WTC11 (cell line): ENCODE results near the gene MEIS1. TPM values are rescaled to one million over a fixed set of nuclear protein-coding genes. Genes with fewer than 3 reads are reported as not detected.
A peak's percentile ranks its signal among the peaks of the same experiment; 100 is the strongest.

Source experiments
- ATAC-seq: fragments of 200-7000 bp; cut with Tn5 transposase; 2 replicates; pipeline ENCODE4 v1.10.0; 2021; ENCODE audit warnings: mild to moderate bottlenecking, moderate library complexity
- CTCF ChIA-PET: fragments of 300-600 bp; sonication (Branson Sonifier 250); formaldehyde crosslinking; loops from one replicate; lab custom pipeline; 2021; ENCODE audit warnings: antibody characterized with exemption; lab: Charles Lee
- POLR2A ChIA-PET: fragments of 350-600 bp; sonication (Branson Sonifier 250); formaldehyde crosslinking; loops from one replicate; lab custom pipeline; 2021; ENCODE audit warnings: antibody characterized with exemption; lab: Charles Lee
- DNase-seq: peaks from one replicate; pipeline ENCODE4 v3.0.0; 2021; ENCODE audit warnings: low spot score
- H3K27ac Mint-ChIP-seq: 2 replicates; pipeline ENCODE4 v1.8.0; 2021; ENCODE audit warnings: mixed read lengths
- H3K27me3 Mint-ChIP-seq: 2 replicates; pipeline ENCODE4 v1.8.0; 2021; ENCODE audit warnings: low read depth, mild to moderate bottlenecking, moderate library complexity, mixed read lengths
- H3K36me3 Mint-ChIP-seq: 2 replicates; pipeline ENCODE4 v1.8.0; 2021; ENCODE audit warnings: mixed read lengths
- H3K4me1 Mint-ChIP-seq: 2 replicates; pipeline ENCODE4 v1.8.0; 2022; ENCODE audit warnings: mixed read lengths
- H3K4me3 Mint-ChIP-seq: 2 replicates; pipeline ENCODE4 v1.8.0; 2021; ENCODE audit warnings: mild to moderate bottlenecking, moderate library complexity, mixed read lengths
- H3K9me3 Mint-ChIP-seq: 2 replicates; pipeline ENCODE4 v1.8.0; 2021; ENCODE audit warnings: mixed read lengths
- AR ChIP-seq: fragments of 250-450 bp; sonication (Bioruptor Pico); IDR thresholded peaks from 2 replicates; pipeline ENCODE4 v1.9.0; 2021; ENCODE audit warnings: mild to moderate bottlenecking
- ATF1 ChIP-seq: sonication (generic); formaldehyde crosslinking; IDR thresholded peaks from 2 replicates; pipeline ENCODE4 v1.8.1; 2023; ENCODE audit warnings: mild to moderate bottlenecking, moderate library complexity, missing genetic modification reagents
- ATF2 ChIP-seq: sonication (generic); formaldehyde crosslinking; IDR thresholded peaks from 2 replicates; pipeline ENCODE4 v1.8.1; 2022; ENCODE audit warnings: low read depth, missing genetic modification reagents, borderline replicate concordance
- EMX1 ChIP-seq: fragments of 250-450 bp; sonication (Bioruptor Pico); IDR thresholded peaks from 2 replicates; pipeline ENCODE4 v1.8.0; 2021; ENCODE audit warnings: mild to moderate bottlenecking
- FOXK1 ChIP-seq: sonication (generic); formaldehyde crosslinking; IDR thresholded peaks from 2 replicates; pipeline ENCODE4 v1.8.0; 2022; ENCODE audit warnings: mild to moderate bottlenecking, moderate library complexity, missing genetic modification reagents
- KAT7 ChIP-seq: sonication (generic); formaldehyde crosslinking; IDR thresholded peaks from 2 replicates; pipeline ENCODE4 v1.8.1; 2023; ENCODE audit warnings: missing genetic modification reagents, mild to moderate bottlenecking, borderline replicate concordance
- MYBL2 ChIP-seq: sonication (generic); formaldehyde crosslinking; IDR thresholded peaks from 2 replicates; pipeline ENCODE4 v1.8.1; 2023; ENCODE audit warnings: mild to moderate bottlenecking, moderate library complexity, missing genetic modification reagents
- NR3C1 ChIP-seq: sonication (generic); formaldehyde crosslinking; conservative IDR thresholded peaks from 2 replicates; pipeline ENCODE4 v1.8.1; 2023; ENCODE audit warnings: low read depth, mild to moderate bottlenecking, missing genetic modification reagents
- TEAD1 ChIP-seq: sonication (generic); formaldehyde crosslinking; IDR thresholded peaks from 2 replicates; pipeline ENCODE4 v1.8.0; 2022; ENCODE audit warnings: mild to moderate bottlenecking, missing genetic modification reagents
- ZNF121 ChIP-seq: sonication (generic); formaldehyde crosslinking; IDR thresholded peaks from 2 replicates; pipeline ENCODE4 v1.8.0; 2023; ENCODE audit warnings: missing genetic modification reagents
- ZNF219 ChIP-seq: sonication (generic); formaldehyde crosslinking; IDR thresholded peaks from 2 replicates; pipeline ENCODE4 v1.8.0; 2023; ENCODE audit warnings: missing genetic modification reagents, mild to moderate bottlenecking, borderline replicate concordance
- ZNF396 ChIP-seq: fragments of 250-450 bp; sonication (Bioruptor Pico); IDR thresholded peaks from 2 replicates; pipeline ENCODE4 v1.8.0; 2021; ENCODE audit warnings: mild to moderate bottlenecking, moderate library complexity, borderline replicate concordance
- ZNF671 ChIP-seq: fragments of 250-450 bp; sonication (Bioruptor Pico); IDR thresholded peaks from 2 replicates; pipeline ENCODE4 v1.8.0; 2021; ENCODE audit warnings: mild to moderate bottlenecking
- total RNA-seq: library from RNA; stranded (reverse); gene quantifications from 3 replicates; pipeline ENCODE4 v1.2.3, GENCODE V29; 2021
- TF ChIP-seq, protein P1 (sequence below): sonication (generic); formaldehyde crosslinking; IDR thresholded peaks from 2 replicates; pipeline ENCODE4 v1.8.0; 2022; ENCODE audit warnings: missing genetic modification reagents
- TF ChIP-seq, protein P2 (sequence below): fragments of 250-450 bp; sonication (Bioruptor Pico); IDR thresholded peaks from 2 replicates; pipeline ENCODE4 v1.9.0; 2021; ENCODE audit warnings: mild to moderate bottlenecking, borderline replicate concordance
- TF ChIP-seq, protein P3 (sequence below): sonication (generic); formaldehyde crosslinking; IDR thresholded peaks from 2 replicates; pipeline ENCODE4 v1.8.0; 2023; ENCODE audit warnings: mild to moderate bottlenecking, missing genetic modification reagents

The MEIS1 gene
- total RNA-seq, 1 experiment from 2014 or later: 0.48 TPM

DNA sequence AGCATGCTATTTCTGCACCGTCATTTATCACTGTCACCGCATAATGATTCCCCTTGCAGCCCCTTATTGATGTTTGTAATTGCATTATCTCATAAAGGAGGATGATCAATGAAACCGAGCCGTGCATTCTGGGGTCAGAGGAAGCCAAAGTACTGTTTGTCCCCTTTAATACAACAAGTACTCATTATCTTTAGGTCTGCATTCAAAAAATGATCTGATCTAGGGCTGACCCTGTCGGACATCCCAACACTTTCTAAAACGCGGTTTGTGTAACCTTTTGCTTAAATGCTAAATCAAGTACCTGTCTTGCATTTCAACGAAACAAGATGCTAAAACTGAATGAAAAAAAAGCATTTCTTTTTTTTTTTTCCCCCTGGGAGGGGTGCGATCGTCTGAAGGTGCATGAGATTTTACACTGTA is 143.8 kb downstream of the MEIS1 start:
- CTCF ChIA-PET: no interaction called here
- H3K9me3 Mint-ChIP-seq: no peaks in the 10 kb centered on the region
- peaks cover 5% of the 10 kb centered on the region; the same call in 1 of the 2 replicates for H3K27me3 Mint-ChIP-seq
- H3K27ac Mint-ChIP-seq: no peak overlapping the region
- DNase-seq (no peak), ATAC-seq (no peak)
- no peaks in the 10 kb centered on the region for H3K36me3 Mint-ChIP-seq
- TF ChIP-seq ATF1 (CRISPR knock-in tag) (no peak), ZNF219 (CRISPR knock-in tag) (no peak), ZNF671 (CRISPR knock-in tag) (no peak), ZNF396 (CRISPR knock-in tag) (no peak), MYBL2 (CRISPR knock-in tag) (no peak)
- TF ChIP-seq, protein P1, sequence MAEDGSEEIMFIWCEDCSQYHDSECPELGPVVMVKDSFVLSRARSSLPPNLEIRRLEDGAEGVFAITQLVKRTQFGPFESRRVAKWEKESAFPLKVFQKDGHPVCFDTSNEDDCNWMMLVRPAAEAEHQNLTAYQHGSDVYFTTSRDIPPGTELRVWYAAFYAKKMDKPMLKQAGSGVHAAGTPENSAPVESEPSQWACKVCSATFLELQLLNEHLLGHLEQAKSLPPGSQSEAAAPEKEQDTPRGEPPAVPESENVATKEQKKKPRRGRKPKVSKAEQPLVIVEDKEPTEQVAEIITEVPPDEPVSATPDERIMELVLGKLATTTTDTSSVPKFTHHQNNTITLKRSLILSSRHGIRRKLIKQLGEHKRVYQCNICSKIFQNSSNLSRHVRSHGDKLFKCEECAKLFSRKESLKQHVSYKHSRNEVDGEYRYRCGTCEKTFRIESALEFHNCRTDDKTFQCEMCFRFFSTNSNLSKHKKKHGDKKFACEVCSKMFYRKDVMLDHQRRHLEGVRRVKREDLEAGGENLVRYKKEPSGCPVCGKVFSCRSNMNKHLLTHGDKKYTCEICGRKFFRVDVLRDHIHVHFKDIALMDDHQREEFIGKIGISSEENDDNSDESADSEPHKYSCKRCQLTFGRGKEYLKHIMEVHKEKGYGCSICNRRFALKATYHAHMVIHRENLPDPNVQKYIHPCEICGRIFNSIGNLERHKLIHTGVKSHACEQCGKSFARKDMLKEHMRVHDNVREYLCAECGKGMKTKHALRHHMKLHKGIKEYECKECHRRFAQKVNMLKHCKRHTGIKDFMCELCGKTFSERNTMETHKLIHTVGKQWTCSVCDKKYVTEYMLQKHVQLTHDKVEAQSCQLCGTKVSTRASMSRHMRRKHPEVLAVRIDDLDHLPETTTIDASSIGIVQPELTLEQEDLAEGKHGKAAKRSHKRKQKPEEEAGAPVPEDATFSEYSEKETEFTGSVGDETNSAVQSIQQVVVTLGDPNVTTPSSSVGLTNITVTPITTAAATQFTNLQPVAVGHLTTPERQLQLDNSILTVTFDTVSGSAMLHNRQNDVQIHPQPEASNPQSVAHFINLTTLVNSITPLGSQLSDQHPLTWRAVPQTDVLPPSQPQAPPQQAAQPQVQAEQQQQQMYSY: no peak
- POLR2A ChIA-PET: no interaction called here
- H3K4me3 Mint-ChIP-seq: peak overlapping the region; percentile 75
- H3K4me1 Mint-ChIP-seq: peaks cover 41% of the 10 kb centered on the region

DNA sequence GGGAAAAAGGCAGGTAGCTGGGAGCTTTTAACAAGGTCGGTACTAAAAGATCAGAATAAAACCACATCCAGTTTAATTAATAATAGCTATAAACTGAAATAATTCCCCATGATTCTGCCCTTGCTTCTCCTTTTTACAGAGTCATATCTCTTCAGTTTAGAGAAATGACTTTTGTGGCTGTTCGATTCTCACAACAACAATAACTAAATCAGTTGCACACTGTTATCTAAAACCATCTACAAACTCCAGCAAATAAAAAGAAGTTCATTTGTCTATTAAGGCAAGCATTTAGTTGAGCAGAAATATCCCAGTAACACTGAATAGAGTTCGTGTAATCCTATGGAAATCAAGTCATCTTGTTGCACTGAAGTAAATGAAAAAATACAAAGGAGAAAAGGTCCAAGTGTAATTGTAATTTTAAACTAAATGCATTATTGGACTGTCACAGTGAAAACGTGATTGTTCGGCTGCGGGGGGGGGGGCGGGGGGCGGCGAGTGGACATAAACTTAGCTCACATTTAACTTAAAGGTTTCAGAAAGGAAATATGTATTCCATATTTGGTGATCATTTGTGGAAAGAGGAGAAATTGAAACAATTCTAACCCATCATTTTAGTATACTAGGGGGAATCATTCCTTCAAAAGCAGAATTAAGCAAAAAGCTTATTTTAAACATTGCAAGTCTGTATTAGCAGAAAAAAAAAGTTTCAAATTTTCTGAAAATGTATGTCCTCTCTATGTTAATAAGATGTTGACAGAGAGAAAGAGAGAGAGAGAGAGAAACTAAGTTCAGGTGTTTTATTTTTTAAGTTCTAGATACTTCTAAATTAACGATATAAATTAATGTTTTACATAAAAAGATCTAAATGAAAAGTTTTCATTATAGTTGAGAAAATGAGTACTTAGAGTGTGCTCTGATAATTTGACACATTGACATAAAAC is 144.5 kb downstream of the MEIS1 start:
- ChIA-PET POLR2A (interaction anchor here (0.6 kb wide), 1 partner anchor 65 kb away, joined by 3 read pairs; no protein-coding TSS in a partner anchor), CTCF (no interaction called here)
- DNase-seq (no peak), ATAC-seq (no peak)
- Mint-ChIP-seq H3K27ac (no peak overlapping the region), H3K27me3 (peaks cover 5% of the 10 kb centered on the region; the same call in 1 of the 2 replicates), H3K36me3 (no peaks in the 10 kb centered on the region), H3K9me3 (no peaks in the 10 kb centered on the region), H3K4me1 (peaks cover 38% of the 10 kb centered on the region), H3K4me3 (peak overlapping the region; percentile 9; the same call in 1 of the 2 replicates)
- TF ChIP-seq ZNF671 (CRISPR knock-in tag) (no peak), ATF2 (CRISPR knock-in tag) (no peak), KAT7 (CRISPR knock-in tag) (no peak), TEAD1 (CRISPR knock-in tag) (no peak), AR (CRISPR knock-in tag) (no peak), MYBL2 (CRISPR knock-in tag) (no peak), NR3C1 (no peak), FOXK1 (CRISPR knock-in tag) (no peak), ZNF121 (no peak), EMX1 (no peak)
- TF ChIP-seq, protein P2, sequence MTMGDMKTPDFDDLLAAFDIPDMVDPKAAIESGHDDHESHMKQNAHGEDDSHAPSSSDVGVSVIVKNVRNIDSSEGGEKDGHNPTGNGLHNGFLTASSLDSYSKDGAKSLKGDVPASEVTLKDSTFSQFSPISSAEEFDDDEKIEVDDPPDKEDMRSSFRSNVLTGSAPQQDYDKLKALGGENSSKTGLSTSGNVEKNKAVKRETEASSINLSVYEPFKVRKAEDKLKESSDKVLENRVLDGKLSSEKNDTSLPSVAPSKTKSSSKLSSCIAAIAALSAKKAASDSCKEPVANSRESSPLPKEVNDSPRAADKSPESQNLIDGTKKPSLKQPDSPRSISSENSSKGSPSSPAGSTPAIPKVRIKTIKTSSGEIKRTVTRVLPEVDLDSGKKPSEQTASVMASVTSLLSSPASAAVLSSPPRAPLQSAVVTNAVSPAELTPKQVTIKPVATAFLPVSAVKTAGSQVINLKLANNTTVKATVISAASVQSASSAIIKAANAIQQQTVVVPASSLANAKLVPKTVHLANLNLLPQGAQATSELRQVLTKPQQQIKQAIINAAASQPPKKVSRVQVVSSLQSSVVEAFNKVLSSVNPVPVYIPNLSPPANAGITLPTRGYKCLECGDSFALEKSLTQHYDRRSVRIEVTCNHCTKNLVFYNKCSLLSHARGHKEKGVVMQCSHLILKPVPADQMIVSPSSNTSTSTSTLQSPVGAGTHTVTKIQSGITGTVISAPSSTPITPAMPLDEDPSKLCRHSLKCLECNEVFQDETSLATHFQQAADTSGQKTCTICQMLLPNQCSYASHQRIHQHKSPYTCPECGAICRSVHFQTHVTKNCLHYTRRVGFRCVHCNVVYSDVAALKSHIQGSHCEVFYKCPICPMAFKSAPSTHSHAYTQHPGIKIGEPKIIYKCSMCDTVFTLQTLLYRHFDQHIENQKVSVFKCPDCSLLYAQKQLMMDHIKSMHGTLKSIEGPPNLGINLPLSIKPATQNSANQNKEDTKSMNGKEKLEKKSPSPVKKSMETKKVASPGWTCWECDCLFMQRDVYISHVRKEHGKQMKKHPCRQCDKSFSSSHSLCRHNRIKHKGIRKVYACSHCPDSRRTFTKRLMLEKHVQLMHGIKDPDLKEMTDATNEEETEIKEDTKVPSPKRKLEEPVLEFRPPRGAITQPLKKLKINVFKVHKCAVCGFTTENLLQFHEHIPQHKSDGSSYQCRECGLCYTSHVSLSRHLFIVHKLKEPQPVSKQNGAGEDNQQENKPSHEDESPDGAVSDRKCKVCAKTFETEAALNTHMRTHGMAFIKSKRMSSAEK: no peak
- TF ChIP-seq, protein P3, sequence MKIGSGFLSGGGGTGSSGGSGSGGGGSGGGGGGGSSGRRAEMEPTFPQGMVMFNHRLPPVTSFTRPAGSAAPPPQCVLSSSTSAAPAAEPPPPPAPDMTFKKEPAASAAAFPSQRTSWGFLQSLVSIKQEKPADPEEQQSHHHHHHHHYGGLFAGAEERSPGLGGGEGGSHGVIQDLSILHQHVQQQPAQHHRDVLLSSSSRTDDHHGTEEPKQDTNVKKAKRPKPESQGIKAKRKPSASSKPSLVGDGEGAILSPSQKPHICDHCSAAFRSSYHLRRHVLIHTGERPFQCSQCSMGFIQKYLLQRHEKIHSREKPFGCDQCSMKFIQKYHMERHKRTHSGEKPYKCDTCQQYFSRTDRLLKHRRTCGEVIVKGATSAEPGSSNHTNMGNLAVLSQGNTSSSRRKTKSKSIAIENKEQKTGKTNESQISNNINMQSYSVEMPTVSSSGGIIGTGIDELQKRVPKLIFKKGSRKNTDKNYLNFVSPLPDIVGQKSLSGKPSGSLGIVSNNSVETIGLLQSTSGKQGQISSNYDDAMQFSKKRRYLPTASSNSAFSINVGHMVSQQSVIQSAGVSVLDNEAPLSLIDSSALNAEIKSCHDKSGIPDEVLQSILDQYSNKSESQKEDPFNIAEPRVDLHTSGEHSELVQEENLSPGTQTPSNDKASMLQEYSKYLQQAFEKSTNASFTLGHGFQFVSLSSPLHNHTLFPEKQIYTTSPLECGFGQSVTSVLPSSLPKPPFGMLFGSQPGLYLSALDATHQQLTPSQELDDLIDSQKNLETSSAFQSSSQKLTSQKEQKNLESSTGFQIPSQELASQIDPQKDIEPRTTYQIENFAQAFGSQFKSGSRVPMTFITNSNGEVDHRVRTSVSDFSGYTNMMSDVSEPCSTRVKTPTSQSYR: no peak
